Skin epidermis (tissue), 12 donors: ENCODE measurements around the gene CFAP20DC.
"Not testable (repeated sequence)": the region's sequence is repeated elsewhere in the genome, so short reads cannot be mapped to it uniquely, and the experiment has no call there.

Experiments used
- H3K27ac ChIP-seq, 21 experiments: fragments of 200-600 bp; sonication (generic) in 11 of 21; one replicate each; pipeline ENCODE4 v1.5.0; 2020; ENCODE audit warnings: mild to moderate bottlenecking in 3 of 21, inconsistent platforms in 2 of 21, moderate library complexity in 2 of 21
- H3K4me3 ChIP-seq, 7 experiments: fragments of 200-600 bp; sonication (generic) in 2 of 7; one replicate each; pipeline ENCODE4 v1.5.0; 2020; ENCODE audit warnings: inconsistent platforms in 2 of 7, mild to moderate bottlenecking in 2 of 7, moderate library complexity in 1 of 7

The CFAP20DC gene

DNA sequence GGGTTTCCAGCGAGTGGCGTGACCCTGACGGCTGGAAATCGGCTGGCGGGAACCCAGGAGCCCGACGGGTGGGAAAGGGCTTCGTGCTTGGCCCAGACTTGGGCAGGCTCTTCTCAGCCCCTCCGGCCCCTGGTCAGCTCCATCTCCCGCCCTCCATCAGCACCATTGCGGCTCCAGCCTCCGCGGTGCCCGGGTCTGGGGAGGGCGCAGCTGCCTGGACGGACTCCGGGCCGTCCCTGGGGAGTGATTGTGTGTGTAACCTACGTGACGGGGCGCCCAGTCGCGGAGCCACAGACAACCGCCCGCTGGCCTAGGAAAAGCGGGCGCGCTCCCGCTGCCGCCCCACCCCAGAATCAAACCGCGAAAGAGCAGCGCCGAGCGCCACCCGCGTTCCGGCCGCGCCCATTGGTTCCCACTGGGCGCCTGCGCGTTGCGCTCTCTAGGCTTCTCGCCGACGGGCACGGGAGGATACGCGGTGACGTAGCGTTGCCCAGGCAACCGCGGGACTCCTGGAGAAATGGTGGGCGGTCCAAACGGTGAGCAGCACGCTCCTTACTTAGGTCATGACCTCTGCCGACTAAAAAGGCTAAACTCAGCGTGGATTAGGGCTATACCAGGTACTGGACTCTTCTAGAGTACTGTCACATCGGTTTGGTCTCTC is at the start of gene CFAP20DC:
TSS of gene CFAP20DC (minus strand) at position 355 of the 661 bp plus-strand sequence. CDS start 394 bp downstream, outside the sequence.
- H3K27ac ChIP-seq: peak within 1 kb of the TSS in 19 of 21 experiments; percentile 60 to 88 (median 80)
- peak within 1 kb of the TSS; percentile 43 to 67 (median 61) for H3K4me3 ChIP-seq

DNA sequence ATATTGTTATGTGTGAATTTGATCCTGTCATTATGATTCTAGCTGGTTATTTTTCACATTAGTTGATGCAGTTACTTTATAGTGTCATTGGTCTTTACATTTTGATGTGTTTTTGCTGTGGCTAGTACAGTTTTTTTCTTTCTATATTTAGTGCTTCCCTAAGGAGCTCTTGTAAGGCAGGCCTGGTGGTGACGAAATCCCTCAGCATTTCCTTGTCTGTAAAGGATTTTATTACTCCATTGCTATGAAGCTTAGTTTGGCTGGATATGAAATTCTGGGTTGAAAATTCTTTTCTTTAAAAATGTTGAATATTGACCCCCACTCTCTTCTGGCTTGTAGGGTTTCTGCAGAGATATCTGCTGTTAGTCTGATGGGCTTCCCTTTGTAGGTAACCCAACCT is 48.7 kb upstream of the CFAP20DC start:
- not testable (repeated sequence) for H3K27ac ChIP-seq, H3K4me3 ChIP-seq

DNA sequence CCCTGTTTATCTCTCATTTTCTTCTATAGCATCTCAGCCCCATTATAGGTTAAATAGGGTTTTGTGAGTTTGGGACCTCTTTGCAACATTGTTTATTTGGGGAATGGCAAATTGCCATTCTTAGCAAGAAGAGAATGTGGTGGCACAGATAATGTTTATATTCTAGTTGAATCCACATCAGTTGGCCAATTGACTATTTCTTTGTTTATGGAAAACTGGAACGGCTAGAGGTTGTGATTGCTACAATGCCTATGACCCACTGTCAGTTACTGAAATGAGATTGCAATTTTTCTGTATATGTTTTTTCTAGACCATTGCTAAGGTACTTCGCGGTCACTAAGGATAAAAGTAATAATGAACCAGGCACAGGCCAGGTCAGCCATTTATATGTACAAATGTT is 44.6 kb upstream of the CFAP20DC start:
- Histone ChIP-seq H3K27ac (no peak overlapping the region), H3K4me3 (no peak overlapping the region)

DNA sequence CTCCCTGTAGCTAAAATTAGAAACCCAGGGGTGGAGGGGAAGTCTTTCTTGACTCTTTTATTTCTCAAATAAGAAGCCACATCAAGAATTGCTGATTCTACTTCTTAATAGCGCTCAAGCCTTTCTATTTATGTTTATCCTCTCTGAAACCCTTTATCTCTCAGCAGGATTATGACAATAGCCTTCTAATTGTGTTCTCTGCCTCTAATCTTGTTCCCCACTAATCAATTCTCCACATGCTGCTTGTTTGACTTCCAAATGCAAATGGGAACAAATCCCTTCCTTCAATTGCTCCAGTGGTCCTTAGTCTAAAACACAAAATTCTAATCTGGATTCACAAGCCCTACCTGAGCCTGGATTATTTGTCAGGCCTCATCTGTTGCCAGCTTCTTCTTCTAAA is 43.7 kb upstream of the CFAP20DC start:
- Histone ChIP-seq H3K4me3 (no peak overlapping the region), H3K27ac (no peak overlapping the region)

DNA sequence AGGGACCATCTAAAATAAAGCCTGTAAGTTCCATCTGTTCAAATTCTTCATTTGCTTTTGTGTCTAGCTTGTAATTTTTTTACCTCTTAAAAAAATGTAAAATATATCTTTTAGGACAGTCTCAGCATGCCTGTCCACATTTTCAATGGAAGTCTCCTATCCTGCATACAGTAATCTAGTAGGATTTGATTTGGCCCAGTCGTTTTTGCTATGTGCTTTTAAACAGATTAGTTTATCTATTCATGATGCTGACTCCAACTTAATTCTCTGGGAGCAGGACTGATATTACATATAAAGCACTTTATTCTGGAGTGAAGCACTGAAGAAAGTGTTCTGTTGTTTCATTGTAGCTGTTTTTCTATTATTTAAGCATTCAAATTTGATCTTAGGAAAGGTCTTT is 38.9 kb upstream of the CFAP20DC start:
- no peak overlapping the region for H3K27ac ChIP-seq

DNA sequence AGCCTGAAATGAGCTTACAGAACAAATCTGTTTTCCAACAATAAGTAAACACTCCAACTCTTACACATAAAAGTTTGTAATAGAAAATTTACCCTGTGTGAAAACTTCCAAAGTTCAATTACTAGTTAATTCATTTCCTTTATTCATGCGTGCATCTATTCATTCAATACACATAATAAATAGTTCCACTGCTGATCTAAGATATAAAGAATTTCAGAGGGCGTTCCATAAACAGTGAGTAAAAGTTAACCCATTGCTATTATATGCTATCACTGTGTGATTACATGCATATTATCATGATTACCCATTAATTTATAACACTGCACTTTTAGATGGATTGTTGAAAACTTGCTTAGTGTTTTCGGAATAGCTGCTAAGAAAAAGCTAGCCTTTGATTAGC is 36.2 kb upstream of the CFAP20DC start:
- H3K27ac ChIP-seq: no peak overlapping the region

More for the DNA sequence above, 38.9 kb upstream of the CFAP20DC start:
- no peak overlapping the region for H3K4me3 ChIP-seq

DNA sequence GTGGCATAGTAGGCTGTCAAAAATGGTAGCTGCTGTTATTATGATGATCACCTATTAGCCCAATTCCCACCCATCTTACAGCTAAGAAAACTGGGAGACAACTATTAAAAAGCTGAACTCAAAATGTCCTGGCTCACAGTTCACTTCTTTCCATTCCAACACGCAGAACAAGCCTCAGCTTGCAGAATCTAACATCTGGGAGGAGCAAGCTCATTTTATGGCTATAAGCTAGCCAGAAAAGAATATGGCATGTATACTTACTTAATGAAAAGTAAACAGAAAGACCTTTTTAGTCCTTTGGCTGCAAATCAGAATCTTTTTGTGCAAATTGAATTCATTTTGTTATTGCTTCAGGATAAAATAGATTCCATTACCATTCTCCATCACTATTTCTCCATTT is 34.8 kb upstream of the CFAP20DC start:
- Histone ChIP-seq H3K27ac (no peak overlapping the region), H3K4me3 (no peak overlapping the region)

More for the DNA sequence above, 36.2 kb upstream of the CFAP20DC start:
- no peak overlapping the region for H3K4me3 ChIP-seq

DNA sequence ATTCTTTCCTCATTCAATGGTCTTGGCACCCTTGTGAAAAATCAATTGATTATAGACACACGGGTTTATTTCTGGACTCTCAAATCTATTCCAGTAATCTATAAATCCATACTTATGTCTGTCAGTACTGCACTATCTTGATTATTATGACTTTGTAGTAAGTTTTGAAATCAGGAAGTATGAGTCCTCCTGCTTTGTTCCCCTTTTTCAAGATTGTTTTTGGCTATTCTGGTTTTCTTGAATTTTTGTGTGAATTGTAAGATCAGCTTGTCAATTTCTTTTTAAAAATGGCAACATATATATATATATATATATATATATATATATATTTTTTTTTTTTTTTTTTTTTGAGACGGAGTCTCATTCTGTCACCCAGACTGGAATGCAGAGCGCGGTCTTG is 32.3 kb upstream of the CFAP20DC start:
- H3K27ac ChIP-seq: no peak overlapping the region
- H3K4me3 ChIP-seq: no peak overlapping the region

DNA sequence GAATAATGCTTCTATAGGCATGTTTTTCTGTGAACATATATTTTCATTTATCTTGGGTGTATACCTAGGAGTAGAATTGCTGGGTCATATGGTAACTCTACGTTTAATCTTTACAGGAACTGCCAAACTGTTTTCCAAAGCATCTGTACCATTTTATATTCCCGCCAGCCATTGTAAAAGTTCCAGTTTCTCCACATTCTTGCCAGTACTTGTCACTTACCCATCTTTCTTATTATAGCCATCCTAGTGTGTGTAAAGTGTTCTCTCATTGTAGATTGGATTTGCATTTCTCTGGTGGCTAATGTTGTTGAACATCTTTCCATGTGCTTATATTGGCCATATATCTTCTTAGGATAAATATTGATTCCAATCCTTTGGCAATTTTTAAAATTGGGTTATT is 31.2 kb upstream of the CFAP20DC start:
- Histone ChIP-seq H3K4me3 (no peak overlapping the region), H3K27ac (no peak overlapping the region)

DNA sequence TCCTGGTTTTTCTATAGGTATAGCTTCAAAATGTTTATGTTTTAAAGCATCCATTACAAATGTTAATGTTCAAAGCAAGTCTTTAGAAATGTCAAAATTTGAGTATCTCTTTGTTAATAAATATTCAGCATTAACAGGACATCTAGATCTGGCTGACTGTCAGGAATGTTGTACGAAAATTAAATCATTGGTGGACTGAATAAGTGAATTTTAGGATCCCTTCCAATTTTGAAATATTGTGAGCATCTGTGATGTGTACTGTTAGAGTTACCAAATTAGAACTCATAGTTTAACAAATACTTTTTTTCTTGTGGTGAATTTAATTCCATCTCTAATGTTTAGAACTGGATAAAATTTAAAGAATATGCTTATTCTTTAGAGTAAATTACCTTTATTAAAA is 30.1 kb upstream of the CFAP20DC start:
- H3K27ac ChIP-seq: no peak overlapping the region
- H3K4me3 ChIP-seq: no peak overlapping the region

DNA sequence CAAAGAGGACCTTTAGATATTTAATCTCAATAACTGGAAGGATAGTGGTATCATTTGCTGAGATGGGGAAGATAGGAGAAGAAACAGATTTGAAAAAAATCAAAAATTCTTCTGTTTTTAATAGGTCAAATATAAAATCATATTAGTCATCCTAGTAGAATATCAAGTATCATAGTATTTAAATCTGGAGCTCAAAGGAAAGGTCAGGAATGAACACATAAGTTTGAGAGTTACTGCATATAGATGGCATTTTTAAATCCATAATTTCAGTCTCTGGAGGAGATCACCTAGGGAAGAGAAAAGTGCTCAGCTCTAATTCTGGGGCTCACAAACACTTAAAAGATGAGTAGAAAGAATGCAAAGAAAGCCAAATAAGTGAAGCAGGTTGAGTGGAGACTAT is 24.9 kb upstream of the CFAP20DC start:
- no peak overlapping the region for H3K4me3 ChIP-seq
- H3K27ac ChIP-seq: no peak overlapping the region

DNA sequence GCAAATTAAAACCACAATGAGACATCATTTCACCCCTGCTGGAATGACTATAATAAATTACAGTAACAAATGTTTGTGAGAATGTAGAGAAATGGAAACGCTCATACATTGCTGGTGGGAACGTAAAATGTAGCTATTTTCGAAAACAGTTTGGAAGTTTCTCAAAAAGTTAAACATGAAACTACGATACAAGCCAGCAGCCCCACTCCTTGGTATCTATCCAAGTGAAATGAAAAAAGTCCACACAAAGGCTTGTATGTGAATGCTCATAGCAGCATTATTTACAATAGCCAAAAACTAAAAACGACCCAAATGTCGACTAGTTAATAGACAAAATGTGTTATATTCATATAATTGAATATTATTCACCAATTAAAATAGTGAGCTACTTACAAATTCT is 22.9 kb upstream of the CFAP20DC start:
- H3K4me3 ChIP-seq: no peak overlapping the region

DNA sequence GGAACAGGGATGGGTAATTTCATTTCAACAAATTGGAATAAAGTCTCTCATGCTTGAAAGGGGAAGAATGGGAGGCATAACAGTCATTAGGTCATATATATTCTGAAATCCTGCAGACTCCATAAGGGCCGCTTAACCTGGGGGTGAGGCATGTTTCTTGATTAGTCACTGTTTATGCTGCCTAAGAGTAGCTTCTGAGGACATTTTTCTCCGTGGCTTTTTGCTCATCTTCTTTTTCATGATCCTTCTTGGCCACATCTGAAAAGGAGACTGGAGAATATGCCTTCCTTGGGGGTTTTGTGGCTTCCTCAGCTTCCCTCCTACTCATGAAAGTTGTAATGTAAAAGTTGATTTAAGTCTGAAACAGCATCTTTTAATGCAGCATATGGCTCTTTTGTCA is 20.0 kb upstream of the CFAP20DC start:
- no peak overlapping the region for H3K4me3 ChIP-seq
- no peak overlapping the region for H3K27ac ChIP-seq

More for the DNA sequence above, 22.9 kb upstream of the CFAP20DC start:
- H3K27ac ChIP-seq: no peak overlapping the region

DNA sequence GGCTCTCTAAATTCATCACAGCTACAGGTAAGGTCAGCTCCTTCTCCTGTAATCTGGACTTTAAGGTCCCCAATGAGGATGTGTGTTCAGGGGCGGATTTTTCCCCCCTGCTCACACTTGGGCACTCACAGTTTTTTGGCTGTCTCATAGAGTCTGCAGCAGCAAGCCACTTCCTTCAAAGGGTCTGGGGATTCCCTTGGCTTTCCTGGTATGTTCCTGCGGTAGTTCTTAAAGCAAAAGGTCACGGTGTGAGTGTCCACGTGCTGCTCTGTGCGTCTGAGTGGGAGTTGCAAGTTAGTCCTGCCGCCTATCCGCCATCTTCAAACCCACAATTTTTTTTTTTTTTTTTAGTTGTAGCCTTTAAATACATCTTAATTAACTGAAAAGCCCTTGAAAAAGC is 15.4 kb upstream of the CFAP20DC start:
- Histone ChIP-seq H3K4me3 (no peak overlapping the region), H3K27ac (no peak overlapping the region)

DNA sequence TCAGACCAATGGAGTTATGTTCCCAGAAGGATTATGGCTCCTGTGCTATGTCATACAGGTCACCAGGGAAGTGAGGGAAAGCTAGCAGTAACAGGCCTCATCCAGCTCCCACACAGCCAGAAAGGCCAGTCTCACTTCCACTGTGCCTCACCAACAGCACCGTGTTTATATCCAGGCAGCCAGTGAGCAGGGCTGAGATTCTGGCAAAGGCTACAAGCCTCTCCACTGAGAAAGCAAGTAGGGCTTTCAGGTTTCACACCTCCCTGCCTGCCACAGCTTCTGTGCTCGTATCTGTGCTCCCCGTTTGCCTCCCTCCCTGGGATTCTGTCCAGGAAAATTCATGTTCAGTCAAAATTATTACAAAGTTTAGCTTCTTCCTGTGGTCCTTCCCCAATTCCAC is 14.9 kb upstream of the CFAP20DC start:
- no peak overlapping the region for H3K4me3 ChIP-seq

DNA sequence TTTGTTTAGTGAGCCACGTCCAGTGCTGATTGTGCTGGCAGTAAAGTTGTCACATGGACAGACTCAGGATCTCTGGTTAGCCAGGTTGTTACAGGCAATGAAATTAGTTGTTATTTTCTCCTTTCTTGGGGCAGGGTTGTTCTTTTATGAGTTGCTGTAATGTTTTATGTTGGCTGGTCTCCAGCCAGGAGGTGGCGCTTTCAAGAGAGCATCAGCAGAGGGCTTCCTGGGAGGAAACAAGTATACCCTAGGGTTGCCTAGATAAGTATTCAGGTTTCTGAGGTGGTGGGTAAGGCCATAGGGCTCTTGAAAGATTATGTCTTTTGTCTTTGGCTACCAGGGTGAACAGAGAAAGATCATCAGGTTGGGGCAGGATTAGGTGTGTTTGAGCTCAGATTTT is 14.5 kb upstream of the CFAP20DC start:
- no peak overlapping the region for H3K4me3 ChIP-seq
- H3K27ac ChIP-seq: no peak overlapping the region

More for the DNA sequence above, 14.9 kb upstream of the CFAP20DC start:
- no peak overlapping the region for H3K27ac ChIP-seq

DNA sequence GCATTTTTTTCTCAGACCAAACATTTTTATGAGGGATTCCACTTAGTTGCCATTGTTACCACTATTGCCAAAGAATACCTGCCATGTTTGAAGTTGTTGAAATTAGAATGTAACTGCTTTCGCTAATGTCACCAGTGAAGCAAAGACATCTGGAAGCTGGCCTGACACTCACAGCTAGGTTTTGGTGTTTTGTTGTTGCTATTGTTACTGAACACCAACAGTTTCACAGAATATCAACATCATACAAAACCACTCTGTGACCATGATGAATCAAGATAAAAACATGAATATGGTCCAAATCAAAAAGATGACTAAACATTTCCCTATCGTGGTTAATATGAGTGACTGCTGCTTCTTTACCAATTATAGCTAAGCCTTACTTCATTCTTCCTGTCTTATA is 6.9 kb upstream of the CFAP20DC start:
- Histone ChIP-seq H3K4me3 (no peak overlapping the region), H3K27ac (no peak overlapping the region)

DNA sequence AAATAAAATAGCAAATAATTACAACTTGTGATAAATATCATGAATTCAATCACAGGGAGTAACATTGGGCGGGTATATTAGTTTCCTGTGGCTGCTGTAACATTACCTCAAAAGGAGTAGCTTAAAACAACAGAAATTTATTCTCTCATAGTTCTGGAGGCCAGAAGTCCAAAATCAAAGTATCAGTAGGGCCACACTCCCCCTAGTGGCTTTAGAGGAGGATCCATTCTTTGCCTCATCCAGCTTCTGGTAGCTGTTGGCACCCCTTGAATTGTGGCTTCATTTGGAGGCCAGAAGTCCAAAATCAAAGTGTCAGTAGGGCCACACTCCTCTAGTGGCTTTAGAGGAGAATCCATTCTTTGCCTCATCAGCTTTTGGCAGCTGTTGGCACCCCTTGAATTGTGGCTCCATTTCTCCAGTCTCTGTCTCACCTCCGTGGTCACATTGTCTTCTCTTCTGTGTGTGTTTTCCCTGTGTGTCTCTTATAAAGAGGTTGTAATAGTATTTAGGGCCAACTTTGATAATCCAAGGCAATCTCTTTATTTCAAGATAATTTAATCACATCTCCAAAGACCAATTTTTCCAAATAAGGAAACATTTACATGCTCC is 3.1 kb upstream of the CFAP20DC start:
- Histone ChIP-seq H3K27ac (no peak overlapping the region), H3K4me3 (no peak overlapping the region)

DNA sequence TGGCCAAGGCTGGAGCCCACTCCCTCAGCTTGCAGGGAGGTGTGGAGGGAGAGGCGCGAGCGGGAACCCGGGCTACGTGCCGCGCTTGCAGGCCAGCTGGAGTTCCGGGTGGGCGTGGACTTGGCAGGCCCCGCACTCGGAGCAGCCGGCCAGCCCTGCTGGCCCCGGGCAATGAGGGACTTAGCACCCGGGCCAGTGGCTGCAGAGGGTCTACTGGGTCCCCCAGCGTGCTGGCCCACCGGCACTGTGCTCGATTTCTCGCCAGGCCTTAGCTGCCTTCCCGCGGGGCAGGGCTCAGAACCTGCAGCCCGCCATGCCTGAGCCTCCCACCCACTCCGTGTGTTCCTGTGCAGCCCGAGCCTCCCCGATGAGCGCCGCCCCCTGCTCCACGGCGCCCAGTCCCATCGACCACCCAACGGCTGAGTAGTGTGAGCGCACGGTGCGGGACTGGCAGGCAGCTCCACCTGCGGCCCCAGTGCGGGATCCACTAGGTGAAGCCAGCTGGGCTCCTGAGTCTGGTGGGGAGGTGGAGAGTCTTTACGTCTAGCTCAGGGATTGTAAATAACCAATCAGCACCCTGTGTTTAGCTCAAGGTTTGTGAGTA is 1.1 kb upstream of the CFAP20DC start:
- peak overlapping the region in 2 of 21 experiments; percentile 9 to 88 for H3K27ac ChIP-seq
- H3K4me3 ChIP-seq: not testable (repeated sequence)

DNA sequence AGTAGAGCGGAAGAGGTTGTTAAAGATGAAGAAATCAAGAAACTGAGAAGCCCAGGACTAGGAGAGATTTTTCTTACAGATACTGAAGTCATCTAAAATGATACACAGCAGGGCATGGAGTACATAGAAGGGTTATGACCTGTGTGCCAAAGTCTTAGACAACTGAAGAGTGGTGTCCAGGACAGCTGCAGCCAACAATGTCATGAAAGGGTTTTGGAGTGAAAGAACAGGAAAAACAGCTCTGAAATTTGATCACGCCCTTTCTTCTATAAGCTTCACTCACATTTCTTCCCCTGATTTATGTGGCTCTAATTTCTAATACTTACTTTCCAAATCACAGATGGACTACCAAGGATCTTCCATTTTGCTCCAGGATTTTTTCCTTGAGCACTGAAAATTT is 3.0 kb downstream of the CFAP20DC start:
- no peak overlapping the region for H3K4me3 ChIP-seq
- H3K27ac ChIP-seq: no peak overlapping the region

DNA sequence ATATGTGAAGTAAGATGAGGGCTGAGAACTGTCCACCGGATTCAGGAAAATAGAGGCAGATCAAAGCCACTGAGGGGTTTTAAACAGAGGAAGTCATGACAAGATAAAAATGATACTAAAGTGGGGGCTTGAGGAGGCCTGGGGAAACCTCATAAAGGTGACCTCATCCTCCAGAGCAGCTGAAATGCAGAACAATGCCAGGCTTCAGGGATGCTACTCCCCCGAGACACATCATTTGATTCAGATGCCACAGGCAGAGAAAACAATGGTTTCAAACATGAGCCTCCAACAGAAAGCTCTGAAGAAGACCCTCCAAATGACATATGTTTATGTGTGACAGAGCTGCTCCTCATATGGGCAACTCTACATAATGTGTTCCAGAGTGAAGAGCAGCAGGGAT is 6.4 kb downstream of the CFAP20DC start:
- Histone ChIP-seq H3K27ac (no peak overlapping the region), H3K4me3 (no peak overlapping the region)
